HEK293 (cell line): ENCODE data around the gene DMRTC1.
"Not testable (repeated sequence)": the region's sequence is repeated elsewhere in the genome, so short reads cannot be mapped to it uniquely, and the experiment has no call there.

ENCODE experiments used
- HOXA7 ChIP-seq: sonication (generic); formaldehyde crosslinking; IDR thresholded peaks from 2 replicates; pipeline ENCODE4 v1.8.1; 2022; ENCODE audit warnings: missing genetic modification reagents, borderline replicate concordance
- KLF16 ChIP-seq: fragments of 450-650 bp; formaldehyde crosslinking; IDR thresholded peaks from 2 replicates; pipeline ENCODE4 v1.5.1; 2017; ENCODE audit warnings: missing biosample characterization, missing genetic modification characterization
- ZBTB8A ChIP-seq: fragments of 450-650 bp; formaldehyde crosslinking; IDR thresholded peaks from 2 replicates; pipeline ENCODE4 v1.5.1; 2016; ENCODE audit warnings: missing biosample characterization, missing genetic modification characterization
- ZNF132 ChIP-seq: fragments of 450-650 bp; formaldehyde crosslinking; IDR thresholded peaks from 2 replicates; pipeline ENCODE4 v1.5.1; 2017; ENCODE audit warnings: missing biosample characterization, missing genetic modification characterization, borderline replicate concordance
- ZNF366 ChIP-seq: fragments of 450-650 bp; formaldehyde crosslinking; conservative IDR thresholded peaks from 2 replicates; pipeline ENCODE4 v1.5.1; 2016; ENCODE audit warnings: missing biosample characterization, missing genetic modification characterization
- ZNF660 ChIP-seq: fragments of 450-650 bp; IDR thresholded peaks from 2 replicates; pipeline ENCODE4 v1.5.1; 2018; ENCODE audit warnings: missing biosample characterization, mild to moderate bottlenecking, missing genetic modification characterization
- TF ChIP-seq, protein P1 (sequence below): fragments of 450-650 bp; formaldehyde crosslinking; IDR thresholded peaks from 2 replicates; pipeline ENCODE4 v1.5.1; 2016; ENCODE audit warnings: missing biosample characterization, missing genetic modification characterization
- TF ChIP-seq, protein P2 (sequence below): fragments of 450-650 bp; formaldehyde crosslinking; IDR thresholded peaks from 2 replicates; pipeline ENCODE4 v1.5.1; 2016; ENCODE audit warnings: missing biosample characterization, missing genetic modification characterization
- TF ChIP-seq, protein P3 (sequence below): fragments of 450-650 bp; formaldehyde crosslinking; IDR thresholded peaks from 2 replicates; pipeline ENCODE4 v1.5.1; 2017; ENCODE audit warnings: missing biosample characterization, missing genetic modification characterization
- TF ChIP-seq, protein P4 (sequence below): fragments of 450-650 bp; formaldehyde crosslinking; IDR thresholded peaks from 2 replicates; pipeline ENCODE4 v1.5.1; 2016; ENCODE audit warnings: missing biosample characterization, missing genetic modification characterization
- TF ChIP-seq, protein P5 (sequence below): fragments of 450-650 bp; formaldehyde crosslinking; IDR thresholded peaks from 2 replicates; pipeline ENCODE4 v1.5.1; 2017; ENCODE audit warnings: missing biosample characterization, missing genetic modification characterization

DNA sequence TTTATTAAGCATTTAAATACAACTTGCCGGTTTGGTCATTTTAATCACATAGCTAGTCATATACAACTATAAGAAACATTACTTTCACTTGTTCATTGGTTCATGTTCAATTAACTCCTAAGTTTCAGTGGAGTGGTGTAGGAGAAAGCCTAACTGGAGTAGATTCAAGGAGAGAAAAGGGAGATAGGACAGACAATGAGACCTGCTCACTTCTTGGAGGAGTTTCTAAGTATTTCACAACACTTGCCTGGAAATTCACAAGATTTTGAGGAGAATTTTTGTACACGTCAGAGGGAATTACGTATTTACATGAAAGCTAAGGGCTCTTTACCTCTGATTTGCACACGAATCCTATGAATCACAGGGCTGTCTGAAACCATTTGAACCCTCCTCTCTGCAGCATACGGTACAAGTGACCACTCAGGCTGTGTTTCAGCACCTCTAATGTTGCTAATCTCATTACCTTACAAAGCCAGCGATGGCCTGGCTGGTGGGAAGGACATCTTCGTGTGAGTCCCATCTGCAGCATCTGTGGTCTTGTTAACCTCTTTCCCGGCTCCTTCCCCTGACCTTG, 6.7 kb downstream of the DMRTC1 start:
- TF ChIP-seq, protein P1, sequence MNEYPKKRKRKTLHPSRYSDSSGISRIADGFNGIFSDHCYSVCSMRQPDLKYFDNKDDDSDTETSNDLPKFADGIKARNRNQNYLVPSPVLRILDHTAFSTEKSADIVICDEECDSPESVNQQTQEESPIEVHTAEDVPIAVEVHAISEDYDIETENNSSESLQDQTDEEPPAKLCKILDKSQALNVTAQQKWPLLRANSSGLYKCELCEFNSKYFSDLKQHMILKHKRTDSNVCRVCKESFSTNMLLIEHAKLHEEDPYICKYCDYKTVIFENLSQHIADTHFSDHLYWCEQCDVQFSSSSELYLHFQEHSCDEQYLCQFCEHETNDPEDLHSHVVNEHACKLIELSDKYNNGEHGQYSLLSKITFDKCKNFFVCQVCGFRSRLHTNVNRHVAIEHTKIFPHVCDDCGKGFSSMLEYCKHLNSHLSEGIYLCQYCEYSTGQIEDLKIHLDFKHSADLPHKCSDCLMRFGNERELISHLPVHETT (tag by site-specific recombination) = not testable (repeated sequence)
- TF ChIP-seq, protein P2, sequence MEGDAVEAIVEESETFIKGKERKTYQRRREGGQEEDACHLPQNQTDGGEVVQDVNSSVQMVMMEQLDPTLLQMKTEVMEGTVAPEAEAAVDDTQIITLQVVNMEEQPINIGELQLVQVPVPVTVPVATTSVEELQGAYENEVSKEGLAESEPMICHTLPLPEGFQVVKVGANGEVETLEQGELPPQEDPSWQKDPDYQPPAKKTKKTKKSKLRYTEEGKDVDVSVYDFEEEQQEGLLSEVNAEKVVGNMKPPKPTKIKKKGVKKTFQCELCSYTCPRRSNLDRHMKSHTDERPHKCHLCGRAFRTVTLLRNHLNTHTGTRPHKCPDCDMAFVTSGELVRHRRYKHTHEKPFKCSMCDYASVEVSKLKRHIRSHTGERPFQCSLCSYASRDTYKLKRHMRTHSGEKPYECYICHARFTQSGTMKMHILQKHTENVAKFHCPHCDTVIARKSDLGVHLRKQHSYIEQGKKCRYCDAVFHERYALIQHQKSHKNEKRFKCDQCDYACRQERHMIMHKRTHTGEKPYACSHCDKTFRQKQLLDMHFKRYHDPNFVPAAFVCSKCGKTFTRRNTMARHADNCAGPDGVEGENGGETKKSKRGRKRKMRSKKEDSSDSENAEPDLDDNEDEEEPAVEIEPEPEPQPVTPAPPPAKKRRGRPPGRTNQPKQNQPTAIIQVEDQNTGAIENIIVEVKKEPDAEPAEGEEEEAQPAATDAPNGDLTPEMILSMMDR (tag by site-specific recombination) = not testable (repeated sequence)
- TF ChIP-seq, protein P3, sequence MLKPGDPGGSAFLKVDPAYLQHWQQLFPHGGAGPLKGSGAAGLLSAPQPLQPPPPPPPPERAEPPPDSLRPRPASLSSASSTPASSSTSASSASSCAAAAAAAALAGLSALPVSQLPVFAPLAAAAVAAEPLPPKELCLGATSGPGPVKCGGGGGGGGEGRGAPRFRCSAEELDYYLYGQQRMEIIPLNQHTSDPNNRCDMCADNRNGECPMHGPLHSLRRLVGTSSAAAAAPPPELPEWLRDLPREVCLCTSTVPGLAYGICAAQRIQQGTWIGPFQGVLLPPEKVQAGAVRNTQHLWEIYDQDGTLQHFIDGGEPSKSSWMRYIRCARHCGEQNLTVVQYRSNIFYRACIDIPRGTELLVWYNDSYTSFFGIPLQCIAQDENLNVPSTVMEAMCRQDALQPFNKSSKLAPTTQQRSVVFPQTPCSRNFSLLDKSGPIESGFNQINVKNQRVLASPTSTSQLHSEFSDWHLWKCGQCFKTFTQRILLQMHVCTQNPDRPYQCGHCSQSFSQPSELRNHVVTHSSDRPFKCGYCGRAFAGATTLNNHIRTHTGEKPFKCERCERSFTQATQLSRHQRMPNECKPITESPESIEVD (tag by site-specific recombination) = not testable (repeated sequence)
- TF ChIP-seq ZNF132 (tag by site-specific recombination); ZBTB8A (tag by site-specific recombination); HOXA7 (CRISPR knock-in tag); ZNF366; KLF16 (tag by site-specific recombination); ZNF660 (tag by site-specific recombination): not testable (repeated sequence)
- TF ChIP-seq, protein P4, sequence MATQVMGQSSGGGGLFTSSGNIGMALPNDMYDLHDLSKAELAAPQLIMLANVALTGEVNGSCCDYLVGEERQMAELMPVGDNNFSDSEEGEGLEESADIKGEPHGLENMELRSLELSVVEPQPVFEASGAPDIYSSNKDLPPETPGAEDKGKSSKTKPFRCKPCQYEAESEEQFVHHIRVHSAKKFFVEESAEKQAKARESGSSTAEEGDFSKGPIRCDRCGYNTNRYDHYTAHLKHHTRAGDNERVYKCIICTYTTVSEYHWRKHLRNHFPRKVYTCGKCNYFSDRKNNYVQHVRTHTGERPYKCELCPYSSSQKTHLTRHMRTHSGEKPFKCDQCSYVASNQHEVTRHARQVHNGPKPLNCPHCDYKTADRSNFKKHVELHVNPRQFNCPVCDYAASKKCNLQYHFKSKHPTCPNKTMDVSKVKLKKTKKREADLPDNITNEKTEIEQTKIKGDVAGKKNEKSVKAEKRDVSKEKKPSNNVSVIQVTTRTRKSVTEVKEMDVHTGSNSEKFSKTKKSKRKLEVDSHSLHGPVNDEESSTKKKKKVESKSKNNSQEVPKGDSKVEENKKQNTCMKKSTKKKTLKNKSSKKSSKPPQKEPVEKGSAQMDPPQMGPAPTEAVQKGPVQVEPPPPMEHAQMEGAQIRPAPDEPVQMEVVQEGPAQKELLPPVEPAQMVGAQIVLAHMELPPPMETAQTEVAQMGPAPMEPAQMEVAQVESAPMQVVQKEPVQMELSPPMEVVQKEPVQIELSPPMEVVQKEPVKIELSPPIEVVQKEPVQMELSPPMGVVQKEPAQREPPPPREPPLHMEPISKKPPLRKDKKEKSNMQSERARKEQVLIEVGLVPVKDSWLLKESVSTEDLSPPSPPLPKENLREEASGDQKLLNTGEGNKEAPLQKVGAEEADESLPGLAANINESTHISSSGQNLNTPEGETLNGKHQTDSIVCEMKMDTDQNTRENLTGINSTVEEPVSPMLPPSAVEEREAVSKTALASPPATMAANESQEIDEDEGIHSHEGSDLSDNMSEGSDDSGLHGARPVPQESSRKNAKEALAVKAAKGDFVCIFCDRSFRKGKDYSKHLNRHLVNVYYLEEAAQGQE (tag by site-specific recombination) = not testable (repeated sequence)
- TF ChIP-seq, protein P5, sequence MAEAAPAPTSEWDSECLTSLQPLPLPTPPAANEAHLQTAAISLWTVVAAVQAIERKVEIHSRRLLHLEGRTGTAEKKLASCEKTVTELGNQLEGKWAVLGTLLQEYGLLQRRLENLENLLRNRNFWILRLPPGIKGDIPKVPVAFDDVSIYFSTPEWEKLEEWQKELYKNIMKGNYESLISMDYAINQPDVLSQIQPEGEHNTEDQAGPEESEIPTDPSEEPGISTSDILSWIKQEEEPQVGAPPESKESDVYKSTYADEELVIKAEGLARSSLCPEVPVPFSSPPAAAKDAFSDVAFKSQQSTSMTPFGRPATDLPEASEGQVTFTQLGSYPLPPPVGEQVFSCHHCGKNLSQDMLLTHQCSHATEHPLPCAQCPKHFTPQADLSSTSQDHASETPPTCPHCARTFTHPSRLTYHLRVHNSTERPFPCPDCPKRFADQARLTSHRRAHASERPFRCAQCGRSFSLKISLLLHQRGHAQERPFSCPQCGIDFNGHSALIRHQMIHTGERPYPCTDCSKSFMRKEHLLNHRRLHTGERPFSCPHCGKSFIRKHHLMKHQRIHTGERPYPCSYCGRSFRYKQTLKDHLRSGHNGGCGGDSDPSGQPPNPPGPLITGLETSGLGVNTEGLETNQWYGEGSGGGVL (tag by site-specific recombination) = not testable (repeated sequence)
